BLaER1 treated with 17β-estradiol and CSF1 and Interleukin-3, amounts not matched to agents 10 nM and 100 nM (cell line): ENCODE data around the gene PIGK.

Source experiments
- H3K27ac ChIP-seq, 11 experiments: shearing (Covaris generic); formaldehyde crosslinking; 2 replicates each; pipeline ENCODE4 v1.8.1; 2022
- H3K27me3 ChIP-seq, 11 experiments: shearing (Covaris generic); formaldehyde crosslinking; 2 replicates each; pipeline ENCODE4 v1.8.1; 2022
- H3K36me3 ChIP-seq, 11 experiments: shearing (Covaris generic); formaldehyde crosslinking; 2 replicates each; pipeline ENCODE4 v1.8.1; 2022
- H3K4me1 ChIP-seq, 10 experiments: shearing (Covaris generic); formaldehyde crosslinking; 2 replicates each; pipeline ENCODE4 v1.8.1; 2022
- H3K4me2 ChIP-seq, 11 experiments: shearing (Covaris generic); formaldehyde crosslinking; 2 replicates each; pipeline ENCODE4 v1.8.1; 2022
- H3K4me3 ChIP-seq, 10 experiments: shearing (Covaris generic); formaldehyde crosslinking; 2 replicates each; pipeline ENCODE4 v1.8.1; 2022
- H3K9ac ChIP-seq, 11 experiments: shearing (Covaris generic); formaldehyde crosslinking; 2 replicates each; pipeline ENCODE4 v1.8.1; 2022
- H3K9me3 ChIP-seq, 11 experiments: shearing (Covaris generic); formaldehyde crosslinking; replicated peaks in 1 of 11; 2 replicates each; pipeline ENCODE4 v1.8.1; 2022
- H4K20me1 ChIP-seq, 11 experiments: shearing (Covaris generic); formaldehyde crosslinking; 2 replicates each; pipeline ENCODE4 v1.8.1; 2022
- Cebpa-rat ChIP-seq, 11 experiments: shearing (Covaris generic); IDR thresholded peaks; 2 replicates each; pipeline ENCODE4 v1.8.1; 2022

The PIGK gene

DNA sequence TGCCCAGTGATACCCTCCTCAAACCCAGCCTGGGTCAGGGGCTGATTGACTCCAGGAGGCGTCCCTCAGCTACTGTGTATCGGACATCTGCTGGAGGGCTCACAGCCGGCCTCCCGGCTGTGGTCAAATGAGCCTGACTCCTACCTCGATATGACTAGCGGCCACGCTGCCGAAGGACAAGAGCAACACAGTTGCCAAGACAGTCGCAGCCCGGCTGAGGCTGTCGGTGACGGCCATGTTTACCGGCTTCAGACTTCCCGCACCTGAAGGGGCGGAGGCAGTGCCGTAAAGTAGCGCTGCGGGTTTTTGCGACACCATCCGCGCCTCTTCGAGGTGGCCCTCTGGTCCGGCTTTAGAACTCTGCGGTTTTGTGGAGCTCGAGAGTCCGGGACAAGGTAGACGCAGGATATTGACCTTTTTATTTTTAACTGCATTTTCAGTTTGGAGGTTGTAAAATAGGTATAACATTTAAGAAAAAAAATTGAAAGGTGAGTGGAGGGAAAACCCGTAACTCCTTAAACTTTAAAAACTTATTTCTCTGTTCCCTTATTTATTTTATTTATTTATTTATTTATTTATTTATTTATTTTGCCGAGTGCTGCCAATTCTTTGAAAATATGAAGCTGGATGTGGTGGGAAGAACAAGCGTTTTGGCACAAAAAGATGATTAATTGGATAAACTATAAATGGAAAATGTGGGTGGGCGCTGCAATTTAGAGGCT lies at the start of gene PIGK:
PIGK (minus strand) TSS at position 265 of the 722 bp plus-strand sequence; CDS start at position 237, 28 bp downstream.
- Histone ChIP-seq H3K4me2 (peak within 1 kb of the TSS; percentile 64 to 88 (median 77)), H3K4me3 (peak within 1 kb of the TSS; percentile 65 to 92 (median 80)), H4K20me1 (no peaks in the 10 kb centered on the region), H3K9ac (peak within 1 kb of the TSS; percentile 68 to 83 (median 80)), H3K27ac (peak within 1 kb of the TSS in 10 of 11 experiments; percentile 47 to 80 (median 71); a peak in 21 of 22 replicates), H3K9me3 (peaks cover 0 to 6% (median 0%) of the 10 kb centered on the region in 11 experiments; a peak in 4 of 22 replicates), H3K36me3 (peaks cover 0 to 10% (median 0%) of the 10 kb centered on the region in 11 experiments; a peak in 2 of 22 replicates), H3K27me3 (no peaks in the 10 kb centered on the region), H3K4me1 (peaks cover 5 to 19% (median 13%) of the 10 kb centered on the region in 10 experiments; a peak in 18 of 20 replicates)
- no peak for TF ChIP-seq Cebpa-rat (IDR thresholded peaks at IDR 0.05)

DNA sequence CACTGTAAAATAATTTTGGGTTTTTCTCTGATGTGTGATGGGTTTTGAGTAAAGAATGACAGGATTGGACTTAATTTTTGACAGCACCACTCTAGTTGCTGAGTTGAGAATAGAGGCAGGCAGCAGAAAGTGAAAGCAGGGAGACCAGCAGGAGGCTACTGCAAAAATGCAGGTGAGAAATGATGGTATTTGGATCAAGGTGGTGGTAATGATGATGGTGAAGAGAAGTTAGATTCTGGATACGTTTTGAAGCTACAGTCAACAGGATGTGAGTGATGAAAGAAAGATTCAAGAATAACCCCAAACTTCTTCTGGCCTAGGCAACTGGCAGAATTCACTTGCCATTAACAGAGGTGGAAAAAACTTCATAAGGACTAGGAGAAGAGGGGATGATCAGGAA lies 47.8 kb upstream of the PIGK start:
- no peaks in the 10 kb centered on the region for H3K27me3 ChIP-seq
- H3K27ac ChIP-seq = no peak overlapping the region
- H3K36me3 ChIP-seq = no peaks in the 10 kb centered on the region
- peaks cover 0 to 23% (median 0%) of the 10 kb centered on the region in 10 experiments; a peak in 7 of 20 replicates for H3K4me1 ChIP-seq
- no peaks in the 10 kb centered on the region for H4K20me1 ChIP-seq
- TF ChIP-seq Cebpa-rat (IDR thresholded peaks at IDR 0.05) = no peak
- 0 out of 22 replicates have a peak overlapping the region, but pooled peaks of 1 of the 11 experiments have one; percentile 6 for H3K4me2 ChIP-seq
- no peaks in the 10 kb centered on the region for H3K9me3 ChIP-seq
- no peak overlapping the region for H3K9ac ChIP-seq
- no peak overlapping the region for H3K4me3 ChIP-seq

DNA sequence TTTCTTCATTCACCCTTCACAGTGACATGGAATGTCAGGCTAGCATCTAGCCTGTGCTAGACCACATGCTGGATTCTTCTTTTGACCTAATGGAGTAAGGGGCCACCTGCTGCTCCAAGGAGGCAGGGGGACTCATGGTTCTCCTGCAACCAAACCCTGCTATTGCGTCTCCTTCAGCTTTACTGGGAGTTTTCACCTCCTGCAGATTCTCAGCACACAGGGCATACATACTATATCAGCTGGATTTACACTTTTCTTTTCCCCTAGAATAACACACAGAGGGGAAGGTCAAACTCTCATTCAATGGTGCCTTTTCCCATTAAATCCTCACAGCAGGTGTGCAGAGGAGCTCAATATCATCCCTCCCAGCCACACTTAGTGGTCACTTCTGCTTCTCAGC lies 46.0 kb upstream of the PIGK start:
- Histone ChIP-seq H3K27me3 (no peaks in the 10 kb centered on the region), H3K9ac (no peak overlapping the region), H4K20me1 (no peaks in the 10 kb centered on the region), H3K4me1 (peaks cover 0 to 7% (median 0%) of the 10 kb centered on the region in 10 experiments; a peak in 1 of 20 replicates), H3K27ac (no peak overlapping the region), H3K9me3 (no peaks in the 10 kb centered on the region), H3K4me2 (no peak overlapping the region), H3K36me3 (no peaks in the 10 kb centered on the region), H3K4me3 (no peak overlapping the region)
- no peak for TF ChIP-seq Cebpa-rat (IDR thresholded peaks at IDR 0.05)

DNA sequence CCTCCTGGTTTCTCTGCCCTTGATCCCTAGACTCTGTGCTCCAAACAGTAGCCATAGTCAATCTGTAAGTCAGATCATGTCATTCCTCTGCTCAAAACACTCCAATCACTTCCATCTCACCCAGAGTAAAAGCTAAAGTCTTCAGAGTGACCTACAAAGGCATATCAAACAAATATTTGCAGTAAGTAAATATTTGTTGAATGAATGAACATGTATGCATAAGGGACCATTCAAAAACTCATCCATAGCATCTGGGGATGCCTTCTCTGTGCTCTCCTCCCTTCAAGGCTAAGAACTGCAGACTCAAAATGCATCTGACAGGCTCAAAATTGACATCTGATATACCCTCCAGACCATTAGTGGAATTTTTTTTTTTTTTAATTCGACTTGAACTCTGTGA lies 44.5 kb upstream of the PIGK start:
- Histone ChIP-seq H3K36me3 (no peaks in the 10 kb centered on the region), H3K9me3 (no peaks in the 10 kb centered on the region), H3K4me2 (no peak overlapping the region), H4K20me1 (no peaks in the 10 kb centered on the region), H3K9ac (no peak overlapping the region), H3K4me3 (no peak overlapping the region), H3K4me1 (peaks cover 0 to 7% (median 0%) of the 10 kb centered on the region in 10 experiments; a peak in 1 of 20 replicates), H3K27ac (no peak overlapping the region), H3K27me3 (no peaks in the 10 kb centered on the region)
- TF ChIP-seq Cebpa-rat (IDR thresholded peaks at IDR 0.05) = no peak

DNA sequence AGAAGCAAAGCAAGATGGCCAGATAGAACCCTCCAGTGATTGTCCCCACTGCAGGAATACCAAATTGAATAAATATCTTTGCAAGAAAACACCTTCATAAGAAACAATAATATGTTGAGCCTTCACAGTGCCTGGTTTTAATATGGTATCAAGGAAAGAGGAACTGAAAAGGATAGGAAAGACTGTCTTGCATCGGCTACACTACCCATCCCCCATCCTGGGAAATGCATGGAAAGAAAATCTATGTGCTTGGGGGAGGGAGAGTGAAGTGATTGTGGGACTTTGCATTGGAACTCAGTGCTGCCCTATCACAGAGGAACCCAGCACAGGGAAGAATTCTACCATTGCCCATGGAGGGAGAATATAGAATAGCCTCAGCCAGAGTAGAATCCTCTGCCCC lies 34.0 kb upstream of the PIGK start:
- H3K27me3 ChIP-seq = no peaks in the 10 kb centered on the region
- H3K9ac ChIP-seq = no peak overlapping the region
- no peak overlapping the region for H3K27ac ChIP-seq
- no peak overlapping the region for H3K4me2 ChIP-seq
- peaks cover 34 to 64% (median 45%) of the 10 kb centered on the region in 11 experiments for H3K9me3 ChIP-seq
- H3K4me3 ChIP-seq = no peak overlapping the region
- H4K20me1 ChIP-seq = no peaks in the 10 kb centered on the region
- peaks cover 0 to 3% (median 0%) of the 10 kb centered on the region in 10 experiments; a peak in 2 of 20 replicates for H3K4me1 ChIP-seq
- H3K36me3 ChIP-seq = 0 out of 22 replicates have a peak, but pooled peaks cover 0 to 5% (median 0%) of the 10 kb centered on the region in 11 experiments
- TF ChIP-seq Cebpa-rat (IDR thresholded peaks at IDR 0.05) = no peak

DNA sequence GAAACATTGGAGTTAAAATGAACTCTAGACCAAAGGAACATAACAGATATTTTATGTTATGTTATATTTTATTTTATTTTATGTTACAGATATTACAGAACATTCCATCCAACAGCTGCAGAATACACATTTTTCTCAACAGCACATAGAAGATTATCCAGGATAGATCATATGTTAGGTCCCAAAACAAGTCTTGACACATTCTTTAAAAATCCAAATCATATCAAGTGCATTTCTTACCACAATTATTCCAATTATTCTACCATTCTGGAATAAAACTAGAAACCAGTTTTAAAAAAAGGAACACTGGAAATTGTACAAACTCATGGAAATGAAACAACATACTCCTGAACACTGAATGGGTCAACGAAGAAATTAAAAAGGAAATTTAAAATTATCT lies 30.9 kb upstream of the PIGK start:
- Histone ChIP-seq H3K36me3 (0 out of 22 replicates have a peak, but pooled peaks cover 0 to 5% (median 0%) of the 10 kb centered on the region in 11 experiments), H3K4me1 (peaks cover 0 to 3% (median 0%) of the 10 kb centered on the region in 10 experiments; a peak in 2 of 20 replicates), H4K20me1 (no peaks in the 10 kb centered on the region), H3K4me3 (no peak overlapping the region), H3K27ac (no peak overlapping the region), H3K9ac (no peak overlapping the region), H3K4me2 (no peak overlapping the region), H3K27me3 (no peaks in the 10 kb centered on the region), H3K9me3 (peaks cover 46 to 64% (median 55%) of the 10 kb centered on the region in 11 experiments)
- no peak for TF ChIP-seq Cebpa-rat (IDR thresholded peaks at IDR 0.05)

DNA sequence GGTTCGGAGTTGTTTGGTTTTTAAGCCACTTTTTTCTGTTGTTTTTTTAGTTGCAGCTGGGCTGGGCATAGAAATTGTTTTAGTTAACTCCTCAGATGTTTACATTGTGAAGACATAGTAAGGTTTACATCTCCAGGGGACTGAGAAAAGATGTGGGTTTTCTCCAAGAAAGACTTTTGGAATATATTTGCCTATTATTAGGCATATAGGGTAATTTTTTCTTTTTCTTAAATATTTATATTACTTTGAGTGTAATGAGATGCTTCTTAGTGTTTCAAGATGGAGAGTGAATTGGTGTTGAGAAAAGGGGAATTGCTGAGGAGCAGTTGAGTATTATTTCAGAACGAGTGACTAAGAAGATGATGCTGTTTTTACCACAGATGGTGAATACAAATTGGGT lies 26.6 kb upstream of the PIGK start:
- H3K27ac ChIP-seq = no peak overlapping the region
- H3K36me3 ChIP-seq = 0 out of 22 replicates have a peak, but pooled peaks cover 0 to 5% (median 0%) of the 10 kb centered on the region in 11 experiments
- H3K4me3 ChIP-seq = no peak overlapping the region
- H3K9ac ChIP-seq = no peak overlapping the region
- H3K9me3 ChIP-seq = peaks cover 33 to 57% (median 45%) of the 10 kb centered on the region in 11 experiments
- H3K4me1 ChIP-seq = peaks cover 0 to 3% (median 0%) of the 10 kb centered on the region in 10 experiments; a peak in 2 of 20 replicates
- no peaks in the 10 kb centered on the region for H4K20me1 ChIP-seq
- no peak for TF ChIP-seq Cebpa-rat (IDR thresholded peaks at IDR 0.05)
- no peaks in the 10 kb centered on the region for H3K27me3 ChIP-seq
- H3K4me2 ChIP-seq = no peak overlapping the region

DNA sequence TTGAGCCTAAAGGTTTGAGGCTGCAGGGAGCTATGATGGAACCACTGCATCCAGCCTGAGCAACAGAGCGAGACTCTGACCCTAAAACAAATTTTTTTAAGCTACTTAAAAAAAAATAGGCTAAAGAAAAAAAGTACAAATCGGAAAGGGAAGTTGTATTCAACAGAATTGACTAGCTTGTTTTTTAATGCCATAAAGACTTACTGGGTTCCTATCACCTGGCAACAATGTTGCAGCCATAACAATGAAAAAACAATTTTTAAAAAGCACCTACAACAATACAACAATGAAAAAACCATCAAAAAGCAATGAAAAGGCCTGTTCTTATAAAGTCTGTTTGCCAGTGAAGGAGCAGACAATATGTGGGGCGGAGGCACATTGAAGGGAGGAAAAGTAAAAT lies 20.1 kb upstream of the PIGK start:
- Histone ChIP-seq H3K27ac (peak overlapping the region in 2 of 11 experiments; percentile 24 to 31; a peak in 3 of 22 replicates), H3K4me3 (no peak overlapping the region), H4K20me1 (no peaks in the 10 kb centered on the region), H3K4me2 (peak overlapping the region in 6 of 11 experiments; percentile 32 to 49 (median 42); a peak in 8 of 22 replicates), H3K4me1 (peaks cover 0 to 23% (median 15%) of the 10 kb centered on the region in 10 experiments; a peak in 15 of 20 replicates), H3K9ac (no peak overlapping the region), H3K27me3 (no peaks in the 10 kb centered on the region), H3K36me3 (no peaks in the 10 kb centered on the region), H3K9me3 (peaks cover 3 to 26% (median 17%) of the 10 kb centered on the region in 11 experiments; a peak in 16 of 22 replicates)
- TF ChIP-seq Cebpa-rat (IDR thresholded peaks at IDR 0.05) = no peak

DNA sequence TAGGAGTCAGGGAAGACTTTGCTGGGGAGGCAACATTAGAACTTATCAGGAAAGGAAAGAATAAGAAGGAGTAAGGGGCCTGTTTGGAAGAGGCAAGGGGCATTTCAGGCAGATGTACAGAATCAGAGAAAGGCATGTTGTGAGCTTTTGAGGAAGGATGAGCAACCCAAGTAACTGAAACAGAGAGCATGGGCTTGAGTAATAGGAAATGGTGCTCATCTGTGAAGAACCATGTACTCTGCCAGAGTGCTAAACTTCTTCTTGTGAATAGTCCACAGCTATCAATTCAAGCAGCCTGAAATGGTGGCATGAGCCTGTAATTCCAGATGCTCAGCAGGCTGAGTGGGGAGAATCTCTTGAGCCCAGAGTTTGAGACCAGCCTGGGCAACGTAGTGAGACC lies 19.2 kb upstream of the PIGK start:
- no peak for TF ChIP-seq Cebpa-rat (IDR thresholded peaks at IDR 0.05)
- H3K9me3 ChIP-seq = peaks cover 5 to 24% (median 18%) of the 10 kb centered on the region in 11 experiments; a peak in 19 of 22 replicates
- H3K36me3 ChIP-seq = no peaks in the 10 kb centered on the region
- no peaks in the 10 kb centered on the region for H3K27me3 ChIP-seq
- H3K27ac ChIP-seq = peak overlapping the region in 5 of 11 experiments; percentile 22 to 55 (median 30); a peak in 9 of 22 replicates
- H3K9ac ChIP-seq = no peak overlapping the region
- peak overlapping the region in 9 of 11 experiments; percentile 19 to 53 (median 41); a peak in 15 of 22 replicates for H3K4me2 ChIP-seq
- H3K4me3 ChIP-seq = no peak overlapping the region
- peaks cover 0 to 23% (median 15%) of the 10 kb centered on the region in 10 experiments; a peak in 15 of 20 replicates for H3K4me1 ChIP-seq
- no peaks in the 10 kb centered on the region for H4K20me1 ChIP-seq
